Loucy (cell line): ENCODE measurements around the gene SRD5A1.

Experiments used
- H2AFZ ChIP-seq: fragments of 200-600 bp; sonication (generic); 2 replicates; pipeline ENCODE4 v1.6.0; 2016; ENCODE audit warnings: antibody characterized with exemption, mild to moderate bottlenecking, low read length, moderate library complexity
- H3F3A ChIP-seq: fragments of 200-600 bp; 2 replicates; pipeline ENCODE4 v1.6.0; 2016; ENCODE audit warnings: antibody characterized with exemption, low read depth, mild to moderate bottlenecking
- H3K27me3 ChIP-seq: fragments of 200-600 bp; sonication (generic); 2 replicates; pipeline ENCODE4 v1.6.1; 2014; ENCODE audit warnings: low read length, mild to moderate bottlenecking; ENCODE audit not compliant: insufficient read depth, poor library complexity, severe bottlenecking
- H3K36me3 ChIP-seq: fragments of 200-600 bp; sonication (generic); 2 replicates; pipeline ENCODE4 v1.6.1; 2016; ENCODE audit warnings: low read length; ENCODE audit not compliant: insufficient read depth
- H3K4me1 ChIP-seq: fragments of 200-600 bp; sonication (generic); 2 replicates; pipeline ENCODE4 v1.5.1; 2014; ENCODE audit warnings: low read length, mild to moderate bottlenecking; ENCODE audit not compliant: insufficient read depth, poor library complexity, severe bottlenecking
- H3K4me2 ChIP-seq: fragments of 200-600 bp; sonication (generic); 2 replicates; pipeline ENCODE4 v1.6.0; 2014; ENCODE audit warnings: antibody characterized with exemption, low read length, low read depth, mild to moderate bottlenecking; ENCODE audit not compliant: poor library complexity, severe bottlenecking
- H3K4me3 ChIP-seq: fragments of 200-600 bp; sonication (generic); 2 replicates; pipeline ENCODE4 v1.5.1; 2014; ENCODE audit warnings: low read length, mild to moderate bottlenecking, mixed read lengths; ENCODE audit not compliant: poor library complexity, severe bottlenecking
- H3K79me2 ChIP-seq: fragments of 200-600 bp; sonication (generic); 2 replicates; pipeline ENCODE4 v1.6.1; 2014; ENCODE audit warnings: low read length; ENCODE audit not compliant: insufficient read depth
- H3K9ac ChIP-seq: fragments of 200-600 bp; sonication (generic); 2 replicates; pipeline ENCODE4 v1.6.0; 2014; ENCODE audit warnings: mild to moderate bottlenecking, low read depth, low read length, moderate library complexity; ENCODE audit not compliant: poor library complexity, severe bottlenecking
- H3K9me2 ChIP-seq: fragments of 200-600 bp; sonication (generic); replicated peaks from 2 replicates; pipeline ENCODE4 v1.6.1; 2016; ENCODE audit warnings: low read depth, low read length, mixed read lengths
- H3K9me3 ChIP-seq: fragments of 200-600 bp; sonication (generic); 2 replicates; pipeline ENCODE4 v1.6.1; 2014; ENCODE audit warnings: mild to moderate bottlenecking, antibody characterized with exemption, low read length, low read depth; ENCODE audit not compliant: insufficient read depth
- H4K20me1 ChIP-seq: fragments of 200-600 bp; sonication (generic); 2 replicates; pipeline ENCODE4 v1.6.0; 2014; ENCODE audit warnings: antibody characterized with exemption, low read length, mild to moderate bottlenecking; ENCODE audit not compliant: insufficient read depth, poor library complexity, severe bottlenecking
- CTCF ChIP-seq: fragments of 200-600 bp; sonication (generic); conservative IDR thresholded peaks from 2 replicates; pipeline ENCODE4 v1.5.1; 2014; ENCODE audit warnings: mild to moderate bottlenecking, antibody characterized with exemption, low read length
- EZH2phosphoT487 ChIP-seq: fragments of 200-600 bp; IDR thresholded peaks from 2 replicates; pipeline ENCODE4 v1.6.1; 2018; ENCODE audit warnings: antibody characterized with exemption, mild to moderate bottlenecking, moderate library complexity, borderline replicate concordance

The SRD5A1 gene

GRCh38 chr5:6607559-6607936, 25.7 kb upstream of the SRD5A1 start:
- Histone ChIP-seq H4K20me1 (peaks cover 7% of the 10 kb centered on the region), H3K79me2 (peaks cover 7% of the 10 kb centered on the region; the same call in 1 of the 2 replicates), H3K27me3 (no peaks in the 10 kb centered on the region), H3K9me3 (no peaks in the 10 kb centered on the region), H3K4me3 (no peak overlapping the region), H2AFZ (no peak overlapping the region), H3K4me2 (no peak overlapping the region), H3K9me2 (no peaks in the 10 kb centered on the region), H3F3A (no peaks in the 10 kb centered on the region), H3K4me1 (no peaks in the 10 kb centered on the region), H3K36me3 (peaks cover 95% of the 10 kb centered on the region; the same call in 1 of the 2 replicates), H3K9ac (no peak overlapping the region)
- TF ChIP-seq EZH2phosphoT487, result no peak

GRCh38 chr5:6608016-6608415, 25.2 kb upstream of the SRD5A1 start:
- TF ChIP-seq CTCF, result no peak
- TF ChIP-seq EZH2phosphoT487, result no peak

GRCh38 chr5:6611334-6612256, 21.6 kb upstream of the SRD5A1 start:
- Histone ChIP-seq H4K20me1 (peaks cover 15% of the 10 kb centered on the region), H3K4me2 (no peak overlapping the region), H3K27me3 (no peaks in the 10 kb centered on the region), H3K4me3 (no peak overlapping the region), H3K36me3 (peaks cover 98% of the 10 kb centered on the region; the same call in 1 of the 2 replicates), H3K4me1 (no peaks in the 10 kb centered on the region), H3K9me3 (no peaks in the 10 kb centered on the region), H3K79me2 (peaks cover 36% of the 10 kb centered on the region; the same call in 1 of the 2 replicates), H3K9ac (no peak overlapping the region), H3F3A (no peaks in the 10 kb centered on the region), H2AFZ (no peak overlapping the region), H3K9me2 (no peaks in the 10 kb centered on the region)
- no peak for TF ChIP-seq CTCF
- TF ChIP-seq EZH2phosphoT487, result no peak

More at GRCh38 chr5:6608016-6608415, 25.2 kb upstream of the SRD5A1 start:
- Histone ChIP-seq H3K9me2 (no peaks in the 10 kb centered on the region), H3K9me3 (no peaks in the 10 kb centered on the region), H3K36me3 (peaks cover 95% of the 10 kb centered on the region; the same call in 1 of the 2 replicates), H3K79me2 (peaks cover 12% of the 10 kb centered on the region; the same call in 1 of the 2 replicates), H3K9ac (no peak overlapping the region), H3K4me3 (no peak overlapping the region), H3F3A (no peaks in the 10 kb centered on the region), H2AFZ (no peak overlapping the region), H3K27me3 (no peaks in the 10 kb centered on the region), H4K20me1 (peaks cover 12% of the 10 kb centered on the region), H3K4me1 (no peaks in the 10 kb centered on the region), H3K4me2 (no peak overlapping the region)
